GM19452 (cell line): Measurements from ENCODE around the gene EGR2.
"Not testable (repeated sequence)": the region's sequence is repeated elsewhere in the genome, so short reads cannot be mapped to it uniquely, and the experiment has no call there.

Experiments used
- ATAC-seq: cut with Tn5 transposase; IDR thresholded peaks from one replicate; pipeline ENCODE4 v1.9.1; 2021; ENCODE audit not compliant: unreplicated experiment

The EGR2 gene

GRCh38 chr10:62795762-62796161, 20.4 kb downstream of the EGR2 start:
- ATAC-seq: no peak

DNA sequence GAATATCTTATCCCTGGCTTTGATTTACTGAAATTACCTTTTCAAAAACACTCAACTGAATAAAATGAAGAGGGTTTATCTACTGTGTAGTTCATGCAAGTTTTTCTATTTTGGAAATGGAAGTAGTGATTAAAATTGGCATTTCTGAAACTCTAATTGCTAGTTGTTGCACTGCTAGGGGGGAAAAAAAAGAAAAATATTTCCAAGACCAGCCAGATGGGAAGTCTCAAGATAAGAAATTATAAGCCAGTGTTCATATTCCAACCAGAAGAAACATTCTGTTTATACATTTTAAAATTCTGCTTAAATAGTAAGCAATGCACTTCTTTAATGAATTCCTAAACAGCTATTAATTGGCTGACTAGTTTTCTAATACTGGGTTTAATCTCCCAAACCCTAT, 21.1 kb downstream of the EGR2 start:
- no peak for ATAC-seq

DNA sequence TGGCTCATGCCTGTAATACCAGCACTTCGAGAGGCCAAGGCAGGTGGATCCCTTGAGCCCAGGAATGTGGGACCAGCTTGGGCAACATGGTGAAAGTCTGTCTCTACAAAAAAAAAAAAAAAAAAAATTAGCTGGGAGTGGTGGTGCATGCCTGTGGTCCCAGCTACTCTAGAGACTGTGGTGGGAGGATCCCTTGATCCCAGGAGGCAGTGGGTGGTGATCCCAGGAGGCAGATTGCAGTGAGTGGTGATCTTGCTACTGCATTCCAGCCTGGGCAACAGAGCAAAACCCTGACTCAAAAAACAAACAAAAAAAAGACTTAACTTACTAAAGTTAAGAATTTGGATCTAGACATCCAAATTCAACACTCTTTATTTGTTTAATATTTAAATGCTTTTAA, 21.9 kb downstream of the EGR2 start:
- no peak for ATAC-seq

DNA sequence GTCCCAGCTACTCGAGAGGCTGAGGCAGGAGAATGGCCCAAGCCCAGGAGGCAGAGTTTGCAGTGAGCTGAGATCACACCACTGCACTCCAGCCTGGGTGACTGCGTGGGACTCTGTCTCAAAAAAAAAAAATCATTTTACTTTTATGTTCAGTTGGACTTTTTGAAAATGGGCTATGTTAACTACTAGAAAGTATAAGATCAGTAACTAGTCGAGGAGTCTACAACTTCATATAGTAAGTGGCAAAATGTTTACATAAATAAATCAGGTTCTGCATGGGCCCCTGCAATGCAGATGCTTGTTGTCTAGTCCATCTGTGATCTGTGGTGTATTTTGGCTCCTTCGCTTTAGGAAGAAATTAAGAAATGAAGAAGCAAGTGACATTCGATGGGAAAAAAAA, 23.9 kb downstream of the EGR2 start:
- no peak for ATAC-seq

DNA sequence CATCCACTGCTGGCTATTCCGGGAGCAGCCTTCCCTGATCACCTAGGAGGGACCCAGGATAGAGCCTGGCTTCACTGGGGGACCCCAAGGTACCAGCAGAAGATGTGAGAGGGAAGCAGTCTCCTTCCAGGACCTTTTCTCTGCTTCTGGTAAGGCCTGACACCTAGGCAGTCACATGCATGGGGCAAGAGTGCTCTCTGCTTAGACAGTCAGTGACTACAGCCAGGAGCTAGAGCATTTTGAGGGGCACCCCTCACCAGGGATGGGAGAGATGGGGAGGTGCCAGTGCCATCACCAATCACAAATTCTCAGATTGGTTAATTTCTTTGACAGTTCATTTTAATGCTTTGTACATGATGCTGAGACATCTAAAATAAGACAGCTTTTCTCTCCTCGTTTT, 25.6 kb downstream of the EGR2 start:
- no peak for ATAC-seq

DNA sequence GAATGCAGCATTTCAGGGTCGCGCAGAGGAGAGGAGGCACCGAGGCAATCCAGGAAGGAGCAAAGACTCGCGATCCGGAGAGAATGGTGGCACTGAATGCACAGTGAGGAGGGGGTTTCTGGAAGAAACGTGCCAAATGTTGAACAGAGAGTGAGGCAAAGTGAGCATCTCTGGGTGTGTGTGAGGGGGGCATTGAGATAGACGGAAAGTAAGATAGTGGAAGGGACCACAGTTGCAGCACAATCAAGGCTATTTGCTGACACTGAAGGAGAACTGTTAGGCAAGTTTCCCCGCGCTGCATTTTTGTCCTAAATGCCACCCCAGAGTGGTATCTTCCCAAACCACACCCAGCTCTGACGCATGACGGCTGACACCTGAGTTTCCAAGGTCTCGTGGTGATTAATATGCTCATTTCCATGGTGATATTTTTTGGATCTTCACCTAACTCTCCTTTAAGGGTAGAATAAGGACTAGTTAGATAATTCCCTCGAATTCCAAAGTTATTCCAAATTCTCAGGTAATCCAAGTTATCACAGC, 26.1 kb downstream of the EGR2 start:
- ATAC-seq: no peak

GRCh38 chr10:62788861-62789467, 27.2 kb downstream of the EGR2 start:
- no peak for ATAC-seq

DNA sequence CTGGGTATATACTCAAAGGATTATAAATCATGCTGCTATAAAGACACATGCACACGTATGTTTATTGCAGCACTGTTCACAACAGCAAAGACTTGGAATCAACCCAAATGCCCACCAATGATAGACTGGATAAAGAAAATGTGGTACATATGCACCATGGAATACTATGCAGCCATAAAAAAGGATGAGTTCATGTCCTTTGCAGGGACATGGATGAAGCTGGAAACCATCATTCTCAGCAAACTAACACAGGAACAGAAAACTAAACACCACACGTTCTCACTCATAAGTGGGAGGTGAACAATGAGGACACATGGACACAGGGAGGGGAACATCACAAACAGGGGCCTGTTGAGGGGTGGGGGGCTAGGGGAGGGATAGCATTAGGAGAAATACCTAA, 27.9 kb downstream of the EGR2 start:
- not testable (repeated sequence) for ATAC-seq

DNA sequence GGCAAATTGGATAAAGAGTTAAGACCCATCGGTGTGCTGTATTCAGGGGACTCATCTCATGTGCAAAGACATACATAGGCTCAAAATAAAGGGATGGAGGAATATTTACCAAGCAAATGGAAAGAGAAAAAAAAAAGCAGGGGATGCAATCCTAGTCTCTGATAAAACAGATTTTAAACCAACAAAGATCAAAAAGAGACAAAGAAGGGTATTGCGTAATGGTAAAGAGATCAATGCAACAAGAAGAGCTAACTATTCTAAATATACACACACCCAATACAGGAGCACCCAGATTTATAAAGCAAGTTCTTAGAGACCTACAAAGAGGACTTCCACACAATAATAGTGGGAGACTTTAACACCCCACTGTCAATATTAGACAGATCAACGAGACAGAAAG, 31.6 kb downstream of the EGR2 start:
- not testable (repeated sequence) for ATAC-seq

- peak; percentile 94 for ATAC-seq
These were observed 36.5 kb downstream of the EGR2 start for GRCh38 chr10:62779487-62780248.

DNA sequence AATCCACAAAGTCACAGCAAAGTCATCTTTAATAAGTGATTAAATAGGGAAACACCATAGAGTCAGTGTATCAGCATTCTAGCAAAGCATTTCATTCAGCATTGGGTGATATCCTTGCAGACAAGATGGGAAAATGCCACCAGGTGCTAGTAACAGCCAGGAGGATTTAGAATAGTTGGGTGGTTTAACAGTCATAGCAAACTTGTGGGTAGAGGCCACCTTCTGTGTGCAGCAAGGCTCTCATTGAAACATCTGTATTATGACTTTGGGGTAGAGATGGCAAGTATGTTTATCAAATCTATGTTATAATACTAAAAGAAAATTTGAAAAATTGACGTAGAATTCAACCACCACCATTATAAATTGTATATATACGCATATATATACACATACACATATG, 38.0 kb downstream of the EGR2 start:
- ATAC-seq: no peak

- ATAC-seq: no peak
These were observed 43.8 kb downstream of the EGR2 start for GRCh38 chr10:62772186-62772974.

DNA sequence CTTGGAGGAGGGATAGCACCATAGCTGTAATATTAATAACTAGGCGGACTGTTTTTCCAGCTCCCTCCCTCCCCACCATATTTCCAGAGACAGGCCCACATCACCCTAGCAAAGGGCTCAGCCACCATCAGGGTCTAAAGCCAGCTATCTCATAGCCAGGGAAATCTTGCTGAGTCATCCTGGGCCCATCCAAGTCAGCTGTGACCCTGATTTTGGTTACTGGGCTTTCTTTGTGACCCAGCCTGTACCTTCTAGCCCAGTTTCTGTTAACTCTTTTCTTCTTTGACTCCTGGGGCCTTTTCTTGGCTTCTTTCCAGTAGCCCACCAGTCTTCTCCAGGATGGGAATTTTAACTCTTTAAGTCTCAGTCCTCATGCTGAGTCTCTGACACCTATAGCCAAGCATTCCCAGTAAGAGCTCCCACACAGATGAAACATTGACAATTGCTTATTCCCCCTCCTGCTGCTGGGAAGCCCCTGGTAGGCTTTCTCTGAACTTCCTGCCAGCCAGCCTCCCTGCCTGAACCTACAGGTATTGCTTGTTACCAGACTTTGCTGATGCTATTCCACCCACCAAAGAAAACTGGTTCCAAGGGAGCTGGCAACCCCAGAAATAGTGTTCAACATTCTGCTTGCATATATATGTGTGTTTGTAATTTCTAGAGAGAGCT, 46.5 kb downstream of the EGR2 start:
- ATAC-seq: peak; percentile 81

DNA sequence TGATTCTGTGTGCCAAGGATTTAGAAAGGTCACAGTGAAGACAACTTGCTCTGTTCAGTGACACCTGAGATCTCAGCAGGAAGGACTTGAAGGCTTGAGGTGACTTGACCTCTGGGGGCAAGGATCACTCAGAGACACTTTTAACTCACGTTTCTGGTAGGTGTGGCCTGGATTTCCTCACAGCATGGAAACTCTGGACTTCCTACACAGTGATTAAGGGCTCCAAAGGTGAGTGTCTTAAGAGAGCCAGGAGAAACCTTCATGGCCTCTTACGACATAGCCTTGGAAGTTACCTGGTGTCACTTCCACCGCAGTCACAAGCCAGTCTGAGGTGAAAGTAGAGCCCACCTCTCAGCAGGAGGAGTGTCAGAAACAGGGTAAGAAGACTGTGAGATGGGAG, 49.8 kb downstream of the EGR2 start:
- no peak for ATAC-seq

GRCh38 chr10:62765726-62766125, 50.4 kb downstream of the EGR2 start:
- ATAC-seq: no peak

- ATAC-seq: no peak
These were observed 52.2 kb downstream of the EGR2 start for GRCh38 chr10:62764011-62764410.

DNA sequence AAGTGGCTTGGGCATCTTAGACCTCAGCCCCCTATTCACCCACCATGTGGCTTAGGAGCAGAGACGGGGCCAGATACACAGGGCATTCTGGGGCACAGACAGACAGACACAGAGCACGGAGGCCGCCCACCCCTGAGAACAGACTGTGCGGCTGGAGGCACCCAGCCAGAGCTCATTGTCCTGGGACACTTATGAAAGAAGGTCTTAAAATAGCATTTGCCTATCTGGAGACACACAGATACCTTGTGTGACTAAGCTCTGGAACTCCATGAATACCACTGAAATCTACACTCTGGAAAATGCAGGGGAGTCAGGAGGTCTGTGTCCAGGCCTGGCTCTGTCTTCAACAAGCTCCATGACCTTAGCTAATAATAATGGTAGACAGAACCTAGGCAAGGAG, 53.0 kb downstream of the EGR2 start:
- no peak for ATAC-seq
